Measurements from ENCODE around the gene CYB561D2.

GRCh38 chr3:50318615-50319014 is 32.0 kb upstream of the CYB561D2 start:
- no peak for TF ChIP-seq CTCF (IDR thresholded peaks at IDR 0.05)
- TF ChIP-seq EZH2 (IDR thresholded peaks at IDR 0.05; ENCODE audit: borderline replicate concordance, insufficient read depth, low read depth, low read length, poor library complexity, severe bottlenecking), result no peak

Measured in B cell (primary cell).